CD14-positive monocyte (primary cell): ENCODE measurements around the gene PIEZO2. TPM values are rescaled to one million over a fixed set of nuclear protein-coding genes. Genes with fewer than 3 reads are reported as not detected.

Source experiments
- DNase-seq, 3 donors: peaks; one replicate each; pipeline ENCODE4 v3.0.0-alpha.2; 2011 to 2022
- H2AFZ ChIP-seq: 2 replicates; pipeline ENCODE4 v1.6.0; 2012; ENCODE audit warnings: mild to moderate bottlenecking, low read depth, low read length, inconsistent platforms; ENCODE audit not compliant: insufficient read depth, poor library complexity, severe bottlenecking
- H3K27ac ChIP-seq, 2 donors: 1 replicate in 1 of 2; 2 replicates in 1 of 2; pipeline ENCODE4 v1.5.1; 2012 to 2013; ENCODE audit warnings: low read length in 2 of 2, control low read depth in 1 of 2, inconsistent platforms in 1 of 2, low read depth in 1 of 2, mild to moderate bottlenecking in 1 of 2
- H3K27me3 ChIP-seq, 2 donors: one replicate each; pipeline versions ENCODE4 v1.6.0 to v1.6.1; 2011 to 2013; ENCODE audit warnings: low read length in 2 of 2; ENCODE audit not compliant: control insufficient read depth in 2 of 2, insufficient read depth in 2 of 2
- H3K36me3 ChIP-seq, 2 donors: replicated peaks in 1 of 2; 1 replicate in 1 of 2; 2 replicates in 1 of 2; pipeline versions ENCODE4 v1.5.1 to v1.6.1; 2012 to 2013; ENCODE audit warnings: low read length in 2 of 2, control low read depth in 1 of 2, inconsistent platforms in 1 of 2, mild to moderate bottlenecking in 1 of 2; ENCODE audit not compliant: insufficient read depth in 2 of 2, control insufficient read depth in 1 of 2
- H3K4me1 ChIP-seq, 2 donors: 1 replicate in 1 of 2; 2 replicates in 1 of 2; pipeline versions ENCODE4 v1.5.1 to v1.6.1; 2012 to 2013; ENCODE audit warnings: low read length in 2 of 2, control low read depth in 1 of 2, inconsistent platforms in 1 of 2, mild to moderate bottlenecking in 1 of 2, moderate library complexity in 1 of 2; ENCODE audit not compliant: insufficient read depth in 2 of 2, control insufficient read depth in 1 of 2
- H3K4me2 ChIP-seq: replicated peaks from 2 replicates; pipeline ENCODE3; 2012; ENCODE audit warnings: low read length, moderate library complexity, mild to moderate bottlenecking; ENCODE audit not compliant: poor library complexity, severe bottlenecking; ENCODE audit errors: extremely low read depth
- H3K4me3 ChIP-seq, 3 experiments: fragments of 200-600 bp in 1 of 3; sonication (generic) in 1 of 3; replicated peaks in 1 of 3; 1 replicate in 2 of 3; 2 replicates in 1 of 3; pipeline ENCODE4 v1.5.1; 2011 to 2013; ENCODE audit warnings: low read length in 3 of 3, mild to moderate bottlenecking in 3 of 3, control low read depth in 2 of 3, low read depth in 2 of 3, inconsistent platforms in 1 of 3, moderate library complexity in 1 of 3
- H3K79me2 ChIP-seq: 2 replicates; pipeline ENCODE4 v1.6.0; 2012; ENCODE audit warnings: mild to moderate bottlenecking, control low read depth, inconsistent platforms, low read length, moderate library complexity; ENCODE audit not compliant: insufficient read depth
- H3K9ac ChIP-seq: 2 replicates; pipeline ENCODE4 v1.6.0; 2017; ENCODE audit warnings: low read length, mild to moderate bottlenecking; ENCODE audit not compliant: insufficient read depth, poor library complexity, severe bottlenecking
- H3K9me3 ChIP-seq, 2 donors: replicated peaks in 1 of 2; 1 replicate in 1 of 2; 2 replicates in 1 of 2; pipeline versions ENCODE4 v1.5.1 to v1.6.1; 2012 to 2013; ENCODE audit warnings: low read length in 2 of 2, control low read depth in 1 of 2; ENCODE audit not compliant: control insufficient read depth in 1 of 2, insufficient read depth in 1 of 2
- H4K20me1 ChIP-seq: 2 replicates; pipeline ENCODE4 v1.6.0; 2012; ENCODE audit warnings: mild to moderate bottlenecking, low read length, control low read depth, moderate library complexity; ENCODE audit not compliant: insufficient read depth
- H3K27ac Mint-ChIP-seq, 7 donors: one replicate each; pipeline ENCODE4 v1.8.0; 2020; ENCODE audit warnings: mild to moderate bottlenecking in 7 of 7, mixed read lengths in 7 of 7, moderate library complexity in 6 of 7, inconsistent platforms in 2 of 7
- H3K27me3 Mint-ChIP-seq, 3 donors: one replicate each; pipeline ENCODE4 v1.8.0; 2021 to 2022; ENCODE audit warnings: low read depth in 3 of 3, mild to moderate bottlenecking in 3 of 3, mixed read lengths in 3 of 3, moderate library complexity in 3 of 3, inconsistent platforms in 1 of 3
- H3K36me3 Mint-ChIP-seq, 2 donors: one replicate each; pipeline ENCODE4 v1.8.0; 2020; ENCODE audit warnings: mixed read lengths in 2 of 2, inconsistent platforms in 1 of 2, mild to moderate bottlenecking in 1 of 2
- H3K4me1 Mint-ChIP-seq: one replicate; pipeline ENCODE4 v1.8.0; 2020; ENCODE audit warnings: mild to moderate bottlenecking, mixed read lengths
- H3K4me3 Mint-ChIP-seq, 2 donors: one replicate each; pipeline ENCODE4 v1.8.0; 2020; ENCODE audit warnings: mild to moderate bottlenecking in 2 of 2, mixed read lengths in 2 of 2, moderate library complexity in 1 of 2
- H3K9me3 Mint-ChIP-seq, 7 donors: one replicate each; pipeline ENCODE4 v1.8.0; 2020 to 2022; ENCODE audit warnings: mixed read lengths in 7 of 7, mild to moderate bottlenecking in 6 of 7, moderate library complexity in 6 of 7, inconsistent platforms in 2 of 7
- WGBS: methylation state at CpG from one replicate; pipeline ENCODE4 v1.1.5; 2013; ENCODE audit warnings: missing lambda C conversion rate; ENCODE audit not compliant: insufficient coverage; 5-methylcytosine and 5-hydroxymethylcytosine counted together
- intact Hi-C, 2 donors: fragments of 100-400 bp; cut with micrococcal nuclease; formaldehyde crosslinking; loops; one replicate each; pipeline versions ENCODE4 v1.15.0 to v1.15.1; 2023
- polyA plus RNA-seq, 3 donors: library from polyadenylated mRNA; depleted of rRNA in 1 of 3; unstranded in 2 of 3; stranded (reverse) in 1 of 3; fragments of 300-500 nt in 2 of 3; fragments of >200 nt in 1 of 3; fragmentation: Illumina TruSeq in 2 of 3; gene quantifications; 1 replicate in 2 of 3; 2 replicates in 1 of 3; pipeline ENCODE4 v1.2.3, GENCODE V29; 2012 to 2021
- TF ChIP-seq, protein P1 (sequence below): fragments of 200-600 bp; IDR thresholded peaks from one replicate; pipeline ENCODE4 v1.8.0; 2022; ENCODE audit warnings: antibody characterized with exemption, mild to moderate bottlenecking

The PIEZO2 gene
- polyA plus RNA-seq, 3 donors = not detected

DNA sequence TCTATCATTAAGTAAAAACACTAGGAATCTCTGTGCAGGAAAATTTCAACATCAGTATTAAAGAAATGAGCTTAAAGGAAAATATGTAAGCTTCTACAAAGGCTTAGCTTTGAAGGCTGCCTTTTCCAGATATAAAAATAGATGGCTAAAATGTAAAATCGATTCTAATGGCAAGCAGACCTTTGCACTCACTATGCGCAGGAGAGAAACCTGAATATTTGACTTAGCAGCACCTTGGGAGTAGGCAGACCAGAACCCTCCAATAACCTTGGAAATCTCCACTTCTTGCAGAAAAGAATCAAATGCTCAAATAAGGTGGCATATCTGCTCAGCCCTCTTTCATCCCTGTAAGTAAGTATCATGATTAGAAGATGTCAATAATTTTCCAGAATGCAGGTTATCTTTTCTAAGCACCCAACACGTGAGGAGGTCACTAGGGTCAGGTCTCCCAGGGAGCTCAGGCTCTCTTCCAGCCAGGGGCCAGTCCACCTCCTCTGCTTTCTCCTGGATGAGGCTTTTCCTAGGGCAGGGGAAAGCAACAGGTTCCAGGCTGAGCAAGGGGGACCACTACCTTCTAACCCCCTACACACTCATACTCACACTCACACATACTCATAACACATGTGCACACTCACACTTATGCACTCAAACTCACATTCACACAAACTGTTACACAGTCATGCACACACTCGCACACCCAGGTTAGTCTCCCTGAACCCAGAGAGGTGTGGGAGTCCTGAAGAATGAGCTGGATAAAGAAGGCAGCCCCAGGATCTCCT lies 3.8 kb downstream of the PIEZO2 start:
- WGBS = 100% methylated on average over 1 of the region's 4 CpGs
- Histone ChIP-seq H2AFZ (no peak overlapping the region), H3K79me2 (no peaks in the 10 kb centered on the region), H3K27me3 (peaks cover 21 to 47% of the 10 kb centered on the region in 2 donors), H3K4me3 (no peak overlapping the region), H3K27ac (no peak overlapping the region), H3K36me3 (no peaks in the 10 kb centered on the region), H3K4me2 (no peak overlapping the region), H3K9me3 (peaks cover 0 to 6% of the 10 kb centered on the region in 2 donors), H3K9ac (no peak overlapping the region), H4K20me1 (no peaks in the 10 kb centered on the region), H3K4me1 (peaks cover 3 to 17% of the 10 kb centered on the region in 2 donors)
- Mint-ChIP-seq H3K27ac (no peak overlapping the region), H3K4me3 (peak overlapping the region in 1 of 2 donors; percentile 3), H3K9me3 (peaks cover 0 to 9% (median 5%) of the 10 kb centered on the region in 7 donors), H3K27me3 (peaks cover 37 to 56% (median 45%) of the 10 kb centered on the region in 3 donors), H3K4me1 (peaks cover 18% of the 10 kb centered on the region), H3K36me3 (peaks cover 2 to 4% of the 10 kb centered on the region in 2 donors)
- TF ChIP-seq, protein P1, sequence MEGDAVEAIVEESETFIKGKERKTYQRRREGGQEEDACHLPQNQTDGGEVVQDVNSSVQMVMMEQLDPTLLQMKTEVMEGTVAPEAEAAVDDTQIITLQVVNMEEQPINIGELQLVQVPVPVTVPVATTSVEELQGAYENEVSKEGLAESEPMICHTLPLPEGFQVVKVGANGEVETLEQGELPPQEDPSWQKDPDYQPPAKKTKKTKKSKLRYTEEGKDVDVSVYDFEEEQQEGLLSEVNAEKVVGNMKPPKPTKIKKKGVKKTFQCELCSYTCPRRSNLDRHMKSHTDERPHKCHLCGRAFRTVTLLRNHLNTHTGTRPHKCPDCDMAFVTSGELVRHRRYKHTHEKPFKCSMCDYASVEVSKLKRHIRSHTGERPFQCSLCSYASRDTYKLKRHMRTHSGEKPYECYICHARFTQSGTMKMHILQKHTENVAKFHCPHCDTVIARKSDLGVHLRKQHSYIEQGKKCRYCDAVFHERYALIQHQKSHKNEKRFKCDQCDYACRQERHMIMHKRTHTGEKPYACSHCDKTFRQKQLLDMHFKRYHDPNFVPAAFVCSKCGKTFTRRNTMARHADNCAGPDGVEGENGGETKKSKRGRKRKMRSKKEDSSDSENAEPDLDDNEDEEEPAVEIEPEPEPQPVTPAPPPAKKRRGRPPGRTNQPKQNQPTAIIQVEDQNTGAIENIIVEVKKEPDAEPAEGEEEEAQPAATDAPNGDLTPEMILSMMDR = no peak
- DNase-seq = no peak
- intact Hi-C loops = no loop called here

DNA sequence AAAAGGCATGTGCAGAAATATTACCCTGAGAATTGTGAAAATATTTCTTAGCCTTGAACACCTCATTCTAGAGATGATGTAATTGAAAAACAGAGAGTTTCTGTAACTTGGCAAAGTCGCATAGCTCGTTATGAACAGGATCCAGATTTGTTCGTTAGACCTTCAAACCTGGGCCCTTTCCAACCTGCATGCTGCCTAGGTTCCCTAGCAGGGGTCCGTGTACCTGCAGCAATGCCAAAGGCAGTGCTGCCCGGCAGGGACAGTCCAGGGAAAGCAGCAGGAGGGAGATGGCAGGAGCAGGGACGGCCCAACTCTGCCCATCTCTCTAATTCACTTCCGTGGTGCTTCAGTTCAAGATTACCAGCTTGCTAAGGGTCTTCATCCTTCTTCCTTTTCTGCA lies 12.0 kb downstream of the PIEZO2 start:
- H3K36me3 ChIP-seq = no peaks in the 10 kb centered on the region
- H2AFZ ChIP-seq = no peak overlapping the region
- H3K27ac Mint-ChIP-seq = no peak overlapping the region
- H3K27me3 ChIP-seq = no peaks in the 10 kb centered on the region
- H3K4me3 ChIP-seq = no peak overlapping the region
- no peaks in the 10 kb centered on the region for H3K9me3 Mint-ChIP-seq
- no peaks in the 10 kb centered on the region for H3K36me3 Mint-ChIP-seq
- H3K79me2 ChIP-seq = no peaks in the 10 kb centered on the region
- H3K4me1 ChIP-seq = no peaks in the 10 kb centered on the region
- no peak overlapping the region for H3K9ac ChIP-seq
- H4K20me1 ChIP-seq = no peaks in the 10 kb centered on the region
- no peaks in the 10 kb centered on the region for H3K9me3 ChIP-seq
- no peak overlapping the region for H3K4me2 ChIP-seq
- no peak for DNase-seq
- intact Hi-C loops = no loop called here
- 80% methylated on average over 7 of the region's 7 CpGs for WGBS
- H3K27me3 Mint-ChIP-seq = peaks cover 0 to 7% (median 2%) of the 10 kb centered on the region in 3 donors
- TF ChIP-seq, protein P1 = no peak
- H3K4me3 Mint-ChIP-seq = no peak overlapping the region
- no peak overlapping the region for H3K27ac ChIP-seq
- no peaks in the 10 kb centered on the region for H3K4me1 Mint-ChIP-seq
